Measurements from ENCODE around the gene DOCK11. TPM values are rescaled to one million over a fixed set of nuclear protein-coding genes. Genes with fewer than 3 reads are reported as not detected.

The DOCK11 gene
- total RNA-seq, 1 donor from 2014 or later: 23.0 TPM

- TF ChIP-seq CTCF (IDR thresholded peaks at IDR 0.05): no peak
- H3K27me3 ChIP-seq: no peaks in the 10 kb centered on the region
- intact Hi-C loops (cut with DNase I): no loop called here
- H3K4me1 ChIP-seq: peaks cover 0 to 11% of the 10 kb centered on the region in 2 donors
- no peak for DNase-seq (ENCODE audit: low spot score in 2 of 2)
- no peaks in the 10 kb centered on the region for H3K9me3 ChIP-seq
- peak overlapping the region; percentile 73 to 79 for H3K27ac ChIP-seq
- no peak overlapping the region for H3K4me3 ChIP-seq
- H3K36me3 ChIP-seq: no peaks in the 10 kb centered on the region
Observed at GRCh38 chrX:118508221-118508620, 12.6 kb downstream of the DOCK11 start.

- Histone ChIP-seq H3K36me3 (no peaks in the 10 kb centered on the region), H3K4me3 (no peak overlapping the region), H3K9me3 (no peaks in the 10 kb centered on the region), H3K4me1 (peaks cover 0 to 13% of the 10 kb centered on the region in 2 donors), H3K27me3 (no peaks in the 10 kb centered on the region), H3K27ac (peak overlapping the region; percentile 73 to 79)
- intact Hi-C loops (cut with DNase I): no loop called here
- DNase-seq (ENCODE audit: low spot score in 2 of 2): no peak
- peak; percentile 11 to 28 (median 15) for TF ChIP-seq CTCF (IDR thresholded peaks at IDR 0.05)
Observed at GRCh38 chrX:118508635-118509034, 13.0 kb downstream of the DOCK11 start.

DNA sequence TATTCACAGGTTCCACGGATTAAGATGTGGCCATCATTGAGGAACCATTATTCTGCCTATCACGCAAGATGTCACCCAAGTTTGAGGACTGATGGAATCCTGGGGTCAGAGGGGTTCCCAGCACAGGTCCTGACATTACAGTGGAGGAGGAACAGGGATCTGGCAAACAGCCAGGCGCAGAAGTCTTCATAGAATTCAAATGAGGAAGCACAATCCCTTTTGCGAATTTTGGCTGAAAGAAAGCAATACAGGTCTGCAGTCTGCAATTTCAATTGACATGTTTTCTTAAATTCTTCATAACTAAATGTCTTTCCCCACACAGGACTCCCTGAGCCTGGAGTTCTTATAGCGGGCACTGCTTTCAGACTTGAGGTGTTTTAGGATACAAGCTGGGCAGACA, 14.5 kb downstream of the DOCK11 start:
- intact Hi-C loops (cut with DNase I): no loop called here
- DNase-seq (ENCODE audit: low spot score in 2 of 2): no peak
- no peaks in the 10 kb centered on the region for H3K27me3 ChIP-seq
- TF ChIP-seq CTCF (IDR thresholded peaks at IDR 0.05): no peak
- H3K9me3 ChIP-seq: peaks cover 0 to 8% of the 10 kb centered on the region in 2 donors
- no peaks in the 10 kb centered on the region for H3K36me3 ChIP-seq
- peak overlapping the region in 1 of 2 donors; percentile 79 for H3K27ac ChIP-seq
- H3K4me1 ChIP-seq: peaks cover 0 to 14% of the 10 kb centered on the region in 2 donors
- H3K4me3 ChIP-seq: no peak overlapping the region

- intact Hi-C loops (cut with DNase I): loop anchor here (2.0 kb wide), 1 partner anchor 17 kb away; no protein-coding TSS in a partner anchor
- H3K4me1 ChIP-seq: peaks cover 0 to 12% of the 10 kb centered on the region in 2 donors
- no peaks in the 10 kb centered on the region for H3K36me3 ChIP-seq
- no peak overlapping the region for H3K4me3 ChIP-seq
- H3K9me3 ChIP-seq: peaks cover 0 to 10% of the 10 kb centered on the region in 2 donors
- no peaks in the 10 kb centered on the region for H3K27me3 ChIP-seq
- peak in 1 of 2 donors; percentile 70 for DNase-seq (ENCODE audit: low spot score in 2 of 2)
- TF ChIP-seq CTCF (IDR thresholded peaks at IDR 0.05): no peak
- peak overlapping the region; percentile 38 to 41 for H3K27ac ChIP-seq
Observed at GRCh38 chrX:118513120-118513898, 17.7 kb downstream of the DOCK11 start.

DNA sequence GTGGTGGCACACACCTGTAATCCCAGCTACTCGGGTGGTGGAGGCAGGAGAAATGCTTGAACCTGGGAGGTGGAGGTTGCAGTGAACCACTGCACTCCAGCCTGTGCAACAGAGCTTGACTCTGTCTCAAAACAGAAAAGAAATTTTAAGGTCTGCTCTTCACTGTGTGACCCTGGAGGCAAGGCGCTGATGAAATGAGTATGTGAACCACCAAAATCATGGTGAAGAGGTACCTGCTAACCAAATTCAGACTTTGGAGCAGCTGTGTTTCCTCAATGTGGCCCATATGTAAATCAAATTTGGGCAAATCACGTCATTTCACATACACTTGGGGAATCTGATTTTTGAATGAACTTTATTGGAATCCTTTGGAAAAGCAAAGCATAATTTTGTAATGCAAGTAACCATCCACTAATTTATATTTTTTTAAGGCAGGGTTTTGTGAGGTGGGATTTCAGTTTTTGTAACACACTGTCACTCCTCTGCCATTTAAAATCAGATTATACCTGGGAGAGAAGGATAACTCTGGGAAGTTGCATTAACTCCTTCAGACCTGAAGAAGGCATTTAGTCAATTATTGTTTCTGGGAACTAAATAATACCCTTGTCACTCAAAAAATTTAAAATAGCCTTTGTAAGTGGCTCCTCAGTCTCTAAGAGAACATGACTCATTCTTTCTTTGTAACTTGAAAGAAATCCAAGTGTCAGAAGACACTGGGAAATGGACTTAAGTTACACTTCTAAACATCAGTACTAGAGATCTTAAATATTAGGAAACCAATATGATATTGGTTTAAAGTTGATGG, 24.0 kb downstream of the DOCK11 start:
- Histone ChIP-seq H3K4me3 (no peak overlapping the region), H3K4me1 (peaks cover 0 to 15% of the 10 kb centered on the region in 2 donors), H3K9me3 (peaks cover 0 to 7% of the 10 kb centered on the region in 2 donors), H3K36me3 (no peaks in the 10 kb centered on the region), H3K27ac (peak overlapping the region; percentile 57 to 73), H3K27me3 (no peaks in the 10 kb centered on the region)
- DNase-seq (ENCODE audit: low spot score in 2 of 2): no peak
- TF ChIP-seq CTCF (IDR thresholded peaks at IDR 0.05): no peak
- intact Hi-C loops (cut with DNase I): no loop called here
